ENCODE results near the gene SLC52A1.
"Not testable (repeated sequence)": the region's sequence is repeated elsewhere in the genome, so short reads cannot be mapped to it uniquely, and the experiment has no call there.

The SLC52A1 gene

DNA sequence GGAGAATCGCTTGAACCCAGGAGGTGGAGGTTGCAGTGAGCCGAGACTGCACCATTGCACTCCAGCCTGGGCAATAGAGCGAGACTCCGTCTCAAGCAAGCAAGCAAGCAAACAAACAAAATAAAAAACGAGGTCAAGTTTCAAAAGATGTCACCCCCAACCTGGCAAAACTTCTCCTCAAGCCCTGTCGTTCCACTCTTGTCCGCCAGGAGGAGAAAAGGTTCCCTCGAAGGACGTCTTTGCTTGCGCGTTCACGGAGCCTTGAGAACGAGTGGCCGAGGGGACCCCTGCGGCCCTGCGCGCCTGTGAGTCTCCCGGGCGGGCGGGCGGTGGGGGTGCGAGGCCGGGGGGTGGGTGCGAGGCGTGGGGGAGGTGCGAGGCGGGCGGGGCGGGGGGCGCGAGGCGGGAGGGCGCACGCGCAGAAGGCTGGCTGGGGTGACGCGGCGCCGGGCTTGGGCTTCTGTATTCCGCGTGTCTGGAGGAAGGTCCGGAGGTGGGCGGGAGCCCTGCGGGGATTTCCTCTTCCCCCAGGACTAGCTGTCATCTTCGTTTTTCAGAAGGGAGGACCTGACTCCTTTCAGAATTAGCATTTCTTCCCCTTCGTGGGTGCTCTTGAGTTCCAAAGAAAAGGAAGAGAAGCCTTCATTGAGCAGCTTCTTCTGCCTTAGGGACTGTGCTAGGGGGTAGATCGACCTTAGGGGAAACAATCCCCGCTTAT is 3.7 kb downstream of the SLC52A1 start:
- DNase-seq (ENCODE audit: low read depth, low spot score) = peak; percentile 39

DNA sequence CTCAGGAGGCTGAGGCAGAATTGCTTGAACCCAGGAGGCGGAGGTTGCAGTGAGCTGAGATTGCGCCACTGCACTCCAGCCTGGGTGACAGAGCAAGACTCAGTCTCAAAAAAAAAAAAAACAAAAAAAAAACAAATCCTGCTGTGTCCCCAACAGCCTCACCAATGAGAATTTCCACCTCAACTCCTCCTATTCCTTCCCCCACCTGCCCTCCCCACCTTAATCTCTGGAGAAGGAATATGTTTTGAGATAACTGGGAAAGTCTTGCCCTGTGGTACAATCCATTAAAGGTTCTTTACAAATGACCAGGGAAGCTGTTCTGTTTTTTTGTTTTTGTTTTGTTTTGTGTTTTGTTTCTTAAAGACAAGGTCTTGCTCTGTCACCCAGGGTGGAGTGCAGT is 5.1 kb downstream of the SLC52A1 start:
- DNase-seq (ENCODE audit: low read depth, low spot score) = not testable (repeated sequence)

DNA sequence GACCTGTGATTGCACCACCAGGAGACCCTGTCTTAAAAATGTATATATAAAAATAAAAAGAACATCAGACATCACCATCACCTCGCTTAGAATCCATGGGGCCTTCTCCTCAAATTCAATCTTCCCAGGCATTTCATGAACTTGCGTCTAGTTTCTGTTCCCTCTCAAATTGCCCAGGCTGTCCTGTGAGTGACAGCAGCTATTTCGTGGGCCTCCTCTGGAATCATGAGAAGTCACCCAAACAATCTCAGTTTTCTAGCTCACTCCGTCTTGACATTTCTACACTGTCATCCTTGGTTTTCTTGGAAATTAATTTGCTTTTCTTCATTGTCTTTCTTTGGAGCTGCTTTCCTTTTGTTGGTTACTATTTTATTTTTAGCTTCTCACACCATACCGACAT is 7.3 kb downstream of the SLC52A1 start:
- DNase-seq (ENCODE audit: low read depth, low spot score) = no peak

DNA sequence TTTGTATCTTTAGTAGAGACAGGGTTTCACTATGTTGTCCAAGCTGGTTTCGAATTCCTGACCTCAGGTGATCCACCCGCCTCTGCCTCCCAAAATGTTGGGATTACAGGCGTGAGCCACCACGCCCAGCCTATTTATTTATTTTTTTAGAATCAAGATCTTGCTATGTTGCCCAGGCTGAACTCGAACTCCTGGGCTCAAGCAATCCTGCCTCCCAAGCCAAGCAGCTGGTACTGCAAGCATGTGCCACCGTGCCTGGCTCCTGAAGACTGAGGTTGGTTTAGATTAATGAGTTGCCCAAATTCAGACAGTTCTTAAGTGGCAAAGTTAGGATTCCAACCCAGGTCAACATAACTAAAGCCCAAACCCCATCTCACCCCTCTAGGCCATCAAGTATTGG is 7.9 kb downstream of the SLC52A1 start:
- no peak for DNase-seq (ENCODE audit: low read depth, low spot score)

DNA sequence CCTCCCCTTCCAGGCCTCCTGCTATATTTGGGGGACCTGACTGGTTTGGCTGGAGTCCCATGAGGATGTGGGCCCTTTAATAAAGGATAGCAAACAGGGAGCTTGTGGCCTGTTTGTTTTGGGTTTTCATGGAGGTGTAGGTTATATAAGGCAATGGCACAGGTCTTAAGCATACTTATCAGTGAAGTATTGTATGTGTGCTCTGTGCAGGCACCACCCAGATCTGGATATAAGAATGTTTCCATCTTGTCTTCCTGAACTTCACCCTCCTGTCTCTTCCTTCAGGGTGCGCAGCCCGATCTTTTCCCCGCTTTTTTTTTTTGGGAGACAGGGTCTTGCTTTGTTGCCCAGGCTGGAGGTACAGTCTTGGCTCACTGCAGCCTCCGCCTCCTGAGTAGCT is 10.6 kb downstream of the SLC52A1 start:
- no peak for DNase-seq (ENCODE audit: low read depth, low spot score)

DNA sequence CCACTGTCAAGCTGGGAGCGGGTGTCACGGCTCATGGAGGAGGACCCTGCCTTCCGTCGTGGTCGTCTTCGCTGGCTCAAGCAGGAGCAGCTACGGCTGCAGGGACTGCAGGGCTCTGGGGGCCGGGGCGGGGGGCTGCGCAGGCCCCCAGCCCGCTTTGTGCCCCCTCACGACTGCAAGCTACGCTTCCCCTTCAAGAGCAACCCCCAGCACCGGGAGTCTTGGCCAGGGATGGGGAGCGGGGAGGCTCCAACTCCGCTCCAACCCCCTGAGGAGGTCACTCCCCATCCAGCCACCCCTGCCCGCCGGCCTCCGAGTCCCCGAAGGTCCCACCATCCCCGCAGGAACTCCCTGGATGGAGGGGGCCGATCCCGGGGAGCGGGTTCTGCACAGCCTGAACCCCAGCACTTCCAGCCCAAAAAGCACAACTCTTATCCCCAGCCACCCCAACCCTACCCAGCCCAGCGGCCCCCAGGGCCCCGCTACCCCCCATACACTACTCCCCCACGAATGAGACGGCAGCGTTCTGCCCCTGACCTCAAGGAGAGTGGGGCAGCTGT is 11.6 kb downstream of the SLC52A1 start:
- no peak for DNase-seq (ENCODE audit: low read depth, low spot score)

DNA sequence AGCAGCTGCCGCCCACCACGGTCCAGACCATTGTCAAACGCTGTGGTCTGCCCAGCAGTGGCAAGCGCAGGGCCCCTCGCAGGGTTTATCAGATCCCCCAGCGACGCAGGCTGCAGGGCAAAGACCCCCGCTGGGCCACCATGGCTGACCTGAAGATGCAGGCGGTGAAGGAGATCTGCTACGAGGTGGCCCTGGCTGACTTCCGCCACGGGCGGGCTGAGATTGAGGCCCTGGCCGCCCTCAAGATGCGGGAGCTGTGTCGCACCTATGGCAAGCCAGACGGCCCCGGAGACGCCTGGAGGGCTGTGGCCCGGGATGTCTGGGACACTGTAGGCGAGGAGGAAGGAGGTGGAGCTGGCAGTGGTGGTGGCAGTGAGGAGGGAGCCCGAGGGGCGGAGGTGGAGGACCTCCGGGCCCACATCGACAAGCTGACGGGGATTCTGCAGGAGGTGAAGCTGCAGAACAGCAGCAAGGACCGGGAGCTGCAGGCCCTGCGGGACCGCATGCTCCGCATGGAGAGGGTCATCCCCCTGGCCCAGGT is 13.0 kb downstream of the SLC52A1 start:
- no peak for DNase-seq (ENCODE audit: low read depth, low spot score)

DNA sequence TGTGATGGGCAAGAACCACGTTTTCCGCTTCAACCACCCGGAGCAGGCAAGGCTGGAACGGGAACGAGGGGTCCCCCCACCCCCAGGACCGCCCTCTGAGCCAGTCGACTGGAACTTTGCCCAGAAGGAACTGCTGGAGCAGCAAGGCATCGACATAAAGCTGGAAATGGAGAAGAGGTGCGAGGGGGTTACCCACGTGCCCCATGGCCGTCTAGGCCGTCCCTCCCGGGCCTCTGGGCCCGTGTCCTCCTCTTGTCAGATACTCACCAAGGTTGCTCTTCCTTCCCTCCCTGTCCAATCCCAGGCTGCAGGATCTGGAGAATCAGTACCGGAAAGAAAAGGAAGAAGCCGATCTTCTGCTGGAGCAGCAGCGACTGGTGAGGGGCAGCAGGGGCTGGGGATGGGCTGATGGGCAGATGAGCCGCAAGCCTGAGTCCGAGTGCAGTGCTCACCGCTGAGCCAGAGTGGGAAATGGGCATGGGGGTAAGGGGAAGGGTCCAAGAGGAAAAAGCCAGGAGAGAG is 14.7 kb downstream of the SLC52A1 start:
- DNase-seq (ENCODE audit: low read depth, low spot score) = no peak

DNA sequence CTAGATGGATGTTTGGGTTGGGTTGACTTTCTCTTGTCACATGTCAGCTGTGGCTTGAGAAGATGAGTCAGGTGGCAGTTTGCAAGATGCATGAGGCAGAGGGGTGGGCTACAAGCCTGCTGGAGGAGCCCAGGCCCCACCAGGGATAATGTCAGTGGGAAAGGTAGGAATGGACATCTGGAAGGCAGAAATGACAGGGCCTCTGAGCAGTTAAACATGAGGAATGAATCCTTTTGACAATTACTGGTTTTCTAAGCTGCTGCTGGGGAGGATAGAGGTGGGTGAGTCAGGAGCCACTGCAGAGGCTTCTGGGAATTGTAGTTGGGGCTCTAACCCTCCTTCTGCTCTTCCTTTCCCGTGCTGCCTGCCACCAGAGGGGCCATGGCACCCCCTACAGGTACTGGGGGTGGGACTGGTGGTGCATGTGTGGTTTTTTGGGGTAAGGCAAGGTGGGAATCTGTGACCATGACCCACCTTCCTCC is 15.7 kb downstream of the SLC52A1 start:
- DNase-seq (ENCODE audit: low read depth, low spot score) = no peak

DNA sequence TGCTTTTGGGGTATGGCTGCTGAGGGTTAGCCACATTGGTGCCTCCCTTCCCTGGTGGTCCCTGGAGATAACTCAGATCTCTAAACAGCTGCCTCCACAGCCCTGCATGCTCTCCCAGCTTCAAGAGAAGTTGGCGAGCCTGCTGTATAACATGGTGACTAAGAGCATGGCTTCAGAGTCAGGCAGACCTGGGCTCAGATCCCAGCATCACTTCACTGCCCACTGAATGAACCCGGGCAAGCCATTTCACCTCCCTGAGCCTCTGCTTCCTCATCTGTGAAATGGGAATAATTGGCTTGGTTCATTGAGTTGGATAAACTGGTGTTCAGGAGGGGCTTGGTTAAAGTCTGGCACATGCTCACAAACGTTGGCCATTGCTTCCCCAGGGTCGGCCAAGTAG is 20.9 kb downstream of the SLC52A1 start:
- DNase-seq (ENCODE audit: low read depth, low spot score) = no peak

DNA sequence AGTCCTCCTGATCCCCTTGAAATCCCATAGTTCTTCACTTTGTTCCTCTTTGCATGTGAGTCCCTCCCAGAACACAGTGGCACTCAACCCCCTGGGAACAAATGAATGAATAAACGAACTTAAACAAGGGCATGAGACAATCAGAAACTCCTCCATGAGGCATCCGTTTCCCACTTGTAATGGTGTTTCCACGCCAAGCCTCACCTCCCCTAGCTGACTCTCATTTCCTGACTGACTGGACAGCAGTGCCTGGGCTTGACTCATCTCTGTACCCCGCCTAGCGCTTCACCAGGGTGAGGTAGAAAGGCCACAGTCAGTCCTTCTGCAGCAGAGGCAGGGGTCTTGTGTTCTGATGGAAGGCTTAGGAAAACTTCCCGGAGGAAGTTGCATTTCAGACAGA is 23.3 kb downstream of the SLC52A1 start:
- DNase-seq (ENCODE audit: low read depth, low spot score) = no peak

DNA sequence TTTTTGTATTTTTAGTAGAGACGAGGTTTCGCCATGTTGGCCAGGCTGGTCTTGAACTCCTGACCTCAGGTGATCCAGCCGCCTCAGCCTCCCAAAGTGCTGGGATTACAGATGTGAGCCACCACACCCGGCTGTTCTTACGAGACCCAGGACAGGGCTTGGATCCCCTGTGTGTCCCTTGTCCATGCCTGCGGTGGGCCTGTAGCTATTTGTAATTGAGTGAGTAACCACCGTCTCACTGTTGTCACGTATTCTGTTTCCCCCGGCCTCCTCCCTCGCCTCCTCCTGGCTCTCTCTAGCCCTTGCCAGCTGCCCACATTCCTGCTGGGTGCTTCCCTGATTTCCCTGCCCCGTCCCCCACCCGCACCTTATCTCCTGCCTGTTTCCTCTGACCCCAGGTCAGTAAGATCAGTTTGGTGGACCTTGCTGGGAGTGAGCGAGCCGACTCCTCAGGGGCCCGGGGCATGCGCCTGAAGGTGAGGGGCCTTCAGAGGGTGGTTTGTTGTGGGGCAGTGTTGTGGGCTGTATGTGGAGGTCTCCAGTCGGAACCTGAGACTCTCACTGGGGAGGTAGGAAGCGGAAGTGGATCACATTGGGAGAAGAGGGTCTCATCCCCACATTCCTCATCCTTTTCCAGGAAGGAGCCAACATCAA is 31.9 kb downstream of the SLC52A1 start:
- no peak for DNase-seq (ENCODE audit: low read depth, low spot score)

DNA sequence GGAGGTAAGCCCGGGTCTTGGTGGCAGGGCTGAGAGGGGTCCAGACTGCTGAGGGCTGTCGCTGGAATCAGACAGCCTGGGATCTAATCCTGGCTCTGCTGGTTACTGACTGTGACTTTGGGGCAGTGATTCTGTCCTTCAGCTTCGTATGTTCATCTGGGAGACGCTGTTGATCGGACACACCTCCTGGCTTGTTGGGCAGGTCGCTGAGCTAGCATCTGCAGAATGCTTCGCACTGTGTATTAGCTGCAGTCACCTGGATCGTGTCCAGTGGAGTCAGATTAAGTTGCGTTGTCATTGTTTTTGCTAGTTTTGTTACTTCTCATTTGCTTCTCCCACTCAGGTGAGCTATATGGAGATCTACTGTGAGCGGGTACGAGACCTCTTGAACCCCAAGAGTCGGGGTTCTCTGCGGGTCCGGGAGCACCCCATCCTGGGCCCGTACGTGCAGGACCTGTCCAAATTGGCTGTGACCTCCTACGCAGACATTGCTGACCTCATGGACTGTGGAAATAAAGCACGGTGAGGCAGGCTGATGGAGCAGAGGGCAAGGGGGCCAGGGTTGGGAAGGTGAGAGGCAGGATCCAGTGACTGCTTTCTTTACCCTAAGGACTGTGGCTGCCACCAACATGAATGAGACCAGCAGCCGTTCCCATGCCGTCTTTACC is 33.0 kb downstream of the SLC52A1 start:
- DNase-seq (ENCODE audit: low read depth, low spot score) = no peak

DNA sequence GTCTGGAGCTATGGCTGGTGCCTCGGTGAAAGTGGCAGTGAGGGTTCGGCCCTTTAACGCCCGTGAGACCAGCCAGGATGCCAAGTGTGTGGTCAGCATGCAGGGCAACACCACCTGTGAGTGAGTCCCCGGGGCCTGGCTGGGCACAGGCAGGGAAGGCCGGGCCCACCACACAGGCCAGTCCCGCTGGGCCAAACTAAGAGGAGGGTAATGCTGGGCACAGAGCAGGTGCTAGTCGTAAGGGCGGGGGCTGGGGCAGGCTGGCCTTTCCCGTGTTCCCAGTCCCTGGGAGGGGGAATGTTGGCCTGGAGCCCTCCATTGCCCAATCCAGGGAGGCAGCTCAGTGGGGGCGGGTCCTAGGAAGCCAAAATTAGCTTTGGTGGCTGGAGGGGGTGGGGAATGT is 35.0 kb downstream of the SLC52A1 start:
- DNase-seq (ENCODE audit: low read depth, low spot score) = no peak

DNA sequence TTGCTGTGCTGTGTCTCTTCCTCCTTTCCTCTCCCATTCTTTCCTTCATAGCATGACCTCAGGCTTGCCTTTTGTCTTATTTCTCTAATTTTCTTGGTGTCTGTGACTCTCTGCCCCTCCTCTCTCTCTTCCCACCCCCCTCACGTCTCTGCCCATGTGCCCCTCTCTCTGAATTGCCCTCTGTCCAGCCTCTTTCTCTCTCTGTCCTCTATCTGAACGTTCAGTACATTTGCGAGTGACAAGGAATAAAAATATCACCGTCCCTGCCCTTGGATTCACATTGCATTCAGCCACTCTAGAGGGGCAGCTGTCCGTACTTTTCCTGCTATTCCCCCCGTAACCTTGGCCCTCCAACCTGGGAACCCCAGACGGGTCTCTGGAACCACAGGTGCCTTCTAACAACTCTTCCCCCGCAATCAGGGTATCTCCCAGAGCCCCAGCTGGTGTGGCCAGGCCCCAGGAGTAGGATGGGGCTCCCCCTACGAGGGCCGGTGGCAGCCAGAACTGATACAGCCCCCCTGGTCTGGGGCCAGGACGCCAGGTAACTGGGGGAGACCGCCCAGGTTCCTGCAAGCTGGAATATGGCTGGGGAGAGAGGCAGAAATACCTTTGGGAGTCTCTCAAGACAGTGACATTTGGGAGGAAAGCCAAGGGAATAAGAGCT is 35.7 kb downstream of the SLC52A1 start:
- DNase-seq (ENCODE audit: low read depth, low spot score) = no peak

DNA sequence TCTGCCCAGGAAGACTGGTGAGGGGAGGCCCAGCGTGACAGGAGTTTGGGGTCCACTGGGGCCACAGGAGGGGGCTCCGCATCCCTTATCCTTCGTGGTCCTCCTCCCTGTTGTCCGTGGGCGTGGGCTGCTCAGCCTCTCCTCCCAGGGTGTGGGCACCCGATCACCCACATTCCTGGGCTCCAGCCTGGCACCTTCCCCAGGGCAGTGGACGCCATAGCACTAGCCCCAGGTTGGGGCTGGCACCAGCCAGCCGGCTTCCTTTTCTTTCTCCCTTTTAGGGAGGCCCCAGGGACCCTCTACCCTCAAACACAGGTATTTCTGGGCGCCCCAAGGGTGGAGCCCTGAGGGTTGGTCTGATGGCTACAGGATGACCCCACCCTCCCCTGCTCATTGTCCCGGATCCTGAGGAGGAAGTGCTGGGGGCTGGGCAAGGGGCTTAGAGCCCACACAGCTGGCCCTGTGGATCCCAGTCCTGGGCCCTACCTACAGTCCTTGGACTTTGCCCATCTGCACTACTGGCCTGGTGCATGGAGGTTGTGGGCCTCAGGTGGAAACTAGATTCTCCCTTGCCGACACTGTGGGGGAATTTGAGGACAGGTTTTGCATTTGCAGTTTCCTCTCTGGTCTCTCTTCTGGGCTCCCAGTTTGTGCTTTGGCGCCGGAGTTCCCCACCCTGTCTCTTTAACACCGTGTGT is 36.3 kb downstream of the SLC52A1 start:
- no peak for DNase-seq (ENCODE audit: low read depth, low spot score)

DNA sequence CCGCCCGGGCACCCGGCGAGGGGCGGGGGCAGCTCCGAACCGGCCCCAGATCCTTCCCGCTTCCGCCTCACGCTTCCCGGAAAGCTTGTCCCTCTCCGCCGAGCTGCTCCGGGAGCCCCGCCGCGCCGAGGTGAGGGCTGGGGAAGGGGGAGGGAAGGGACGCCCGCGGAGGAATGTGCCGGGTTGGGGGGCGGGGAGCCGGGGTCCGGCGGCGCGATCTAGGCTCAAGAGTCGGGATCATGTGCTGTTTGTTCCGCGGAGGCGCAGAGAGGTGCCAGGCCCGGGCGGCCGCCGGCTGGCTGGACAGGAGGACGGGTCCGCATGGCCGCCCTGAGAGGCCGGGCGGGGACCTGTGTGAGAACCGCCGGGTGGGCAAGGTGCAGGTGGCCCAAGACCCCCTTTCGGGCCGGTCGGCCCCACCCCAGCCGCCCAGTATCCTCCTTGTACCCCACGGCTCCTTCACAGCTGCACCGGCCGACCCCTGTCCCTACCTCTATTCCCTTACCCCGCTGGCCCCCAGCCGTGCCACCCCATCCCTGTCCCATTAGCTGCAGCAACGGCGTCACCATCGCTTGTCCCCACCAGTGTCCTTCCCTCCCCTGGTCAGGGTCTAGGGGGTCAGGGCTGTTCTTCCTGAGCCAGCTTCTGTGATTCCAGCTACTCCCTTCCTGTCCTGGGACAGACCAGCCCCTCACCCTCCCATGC is 37.0 kb downstream of the SLC52A1 start:
- no peak for DNase-seq (ENCODE audit: low read depth, low spot score)

DNA sequence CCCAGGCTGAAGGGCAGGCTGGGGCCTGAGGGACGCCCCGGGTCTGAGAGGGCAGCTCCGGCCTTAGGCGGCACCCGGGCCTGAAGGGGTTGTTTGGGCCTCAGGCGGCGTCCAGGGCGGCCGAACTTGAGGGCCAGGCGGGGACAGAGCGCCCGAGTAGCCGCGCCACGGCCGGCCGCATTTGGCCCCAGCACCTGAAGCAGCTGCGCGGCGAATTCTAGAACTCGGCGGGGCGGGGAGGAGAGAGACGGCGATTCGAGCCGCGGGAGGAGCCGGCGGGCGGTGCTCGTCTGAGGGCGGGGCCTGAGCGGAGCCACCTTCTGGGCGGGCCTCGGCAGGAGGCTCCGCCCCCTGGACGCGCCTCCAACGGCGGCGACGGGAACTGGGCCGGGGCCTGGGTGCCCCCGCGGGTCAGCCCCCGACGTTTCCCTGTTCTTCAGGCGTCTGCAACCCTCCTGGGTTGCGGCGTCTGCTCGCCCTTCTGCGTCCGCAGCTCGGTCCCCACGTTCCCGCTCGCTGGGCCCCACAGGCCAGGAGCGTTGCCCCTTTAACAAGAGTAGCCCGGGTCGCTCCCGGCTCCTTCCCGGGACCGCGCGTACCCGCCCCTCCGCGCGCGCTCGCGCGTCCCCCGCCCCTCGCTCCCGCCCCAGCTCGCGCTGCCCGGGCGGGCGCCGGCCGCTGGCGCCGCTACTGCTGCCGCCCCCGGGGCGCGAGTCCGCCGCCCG is 37.8 kb downstream of the SLC52A1 start, which contains the start of the genes INCA1 and KIF1C:
Gene INCA1 (minus strand): TSS at position 221 of the 725 bp plus-strand sequence. CDS start 3,085 bp downstream, outside the sequence.
Gene KIF1C (plus strand): TSS at position 649 of the 725 bp plus-strand sequence. CDS start 2,297 bp downstream, outside the sequence.
- peak; percentile 50 for DNase-seq (ENCODE audit: low read depth, low spot score)

DNA sequence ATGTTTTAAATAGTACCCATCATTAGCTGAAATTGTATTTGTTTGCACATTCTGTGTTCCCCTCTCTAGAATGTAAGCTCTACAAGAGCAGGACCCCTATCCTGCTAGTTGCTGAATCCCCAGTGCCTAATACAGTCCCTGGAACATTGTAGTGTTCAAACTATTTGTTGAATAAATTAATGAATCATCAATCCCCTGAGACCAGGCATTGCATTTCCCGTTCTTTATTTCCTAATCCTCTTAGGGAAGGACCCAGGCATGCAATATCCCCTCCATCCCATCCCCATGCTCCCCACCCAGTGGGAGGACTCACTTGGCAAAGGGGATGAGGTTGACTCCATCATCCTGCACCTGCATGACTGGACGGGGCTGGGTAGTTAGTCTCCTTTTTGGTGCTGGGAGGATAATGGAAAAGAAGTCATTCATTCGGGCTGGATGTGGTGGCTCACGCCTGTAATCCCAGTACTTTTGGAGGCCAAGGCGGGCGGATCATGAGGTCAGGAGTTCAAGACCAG is 41.1 kb downstream of the SLC52A1 start:
- no peak for DNase-seq (ENCODE audit: low read depth, low spot score)
